Mucosa of stomach (tissue), 1 donor: ENCODE data around the gene KLRC4.
"Not testable (repeated sequence)": the region's sequence is repeated elsewhere in the genome, so short reads cannot be mapped to it uniquely, and the experiment has no call there.

Source experiments
- H3K27me3 ChIP-seq: one replicate; pipeline ENCODE4 v1.7.0; 2013; ENCODE audit warnings: mild to moderate bottlenecking, low read length; ENCODE audit not compliant: control insufficient read depth, insufficient read depth
- H3K36me3 ChIP-seq: one replicate; pipeline ENCODE4 v1.7.0; 2013; ENCODE audit warnings: low read length; ENCODE audit not compliant: control insufficient read depth, insufficient read depth
- H3K4me1 ChIP-seq: one replicate; pipeline ENCODE4 v1.7.0; 2013; ENCODE audit warnings: mild to moderate bottlenecking, low read length; ENCODE audit not compliant: control insufficient read depth, insufficient read depth
- H3K4me3 ChIP-seq: one replicate; pipeline ENCODE4 v1.7.0; 2013; ENCODE audit warnings: low read length
- H3K9ac ChIP-seq: one replicate; pipeline ENCODE4 v1.7.0; 2013; ENCODE audit warnings: mild to moderate bottlenecking, low read length, moderate library complexity
- H3K9me3 ChIP-seq: one replicate; pipeline ENCODE4 v1.7.0; 2013; ENCODE audit warnings: mild to moderate bottlenecking, low read length, moderate library complexity; ENCODE audit not compliant: control insufficient read depth
- donor health status: Pancreatic carcinoma.

The KLRC4 gene

GRCh38 chr12:10374624-10375018, 34.9 kb downstream of the KLRC4 start:
- no peaks in the 10 kb centered on the region for H3K27me3 ChIP-seq
- no peaks in the 10 kb centered on the region for H3K36me3 ChIP-seq
- no peak overlapping the region for H3K4me3 ChIP-seq
- no peak overlapping the region for H3K9ac ChIP-seq
- no peaks in the 10 kb centered on the region for H3K9me3 ChIP-seq
- H3K4me1 ChIP-seq, result peaks cover 12% of the 10 kb centered on the region

- H3K4me3 ChIP-seq, result no peak overlapping the region
- no peaks in the 10 kb centered on the region for H3K9me3 ChIP-seq
Measured at GRCh38 chr12:10372559-10372958, 37.0 kb downstream of the KLRC4 start.

GRCh38 chr12:10371893-10372535, 37.5 kb downstream of the KLRC4 start:
- not testable (repeated sequence) for H3K9ac ChIP-seq
- peaks cover 12% of the 10 kb centered on the region for H3K4me1 ChIP-seq

More at GRCh38 chr12:10372559-10372958, 37.0 kb downstream of the KLRC4 start:
- Histone ChIP-seq H3K36me3 (no peaks in the 10 kb centered on the region), H3K4me1 (peaks cover 12% of the 10 kb centered on the region), H3K9ac (no peak overlapping the region), H3K27me3 (no peaks in the 10 kb centered on the region)

GRCh38 chr12:10369557-10370415, 39.8 kb downstream of the KLRC4 start:
- Histone ChIP-seq H3K4me1 (peaks cover 29% of the 10 kb centered on the region), H3K36me3 (no peaks in the 10 kb centered on the region), H3K4me3 (no peak overlapping the region), H3K9ac (no peak overlapping the region), H3K9me3 (no peaks in the 10 kb centered on the region), H3K27me3 (no peaks in the 10 kb centered on the region)

More at GRCh38 chr12:10371893-10372535, 37.5 kb downstream of the KLRC4 start:
- not testable (repeated sequence) for H3K36me3 ChIP-seq, H3K4me3 ChIP-seq, H3K27me3 ChIP-seq, H3K9me3 ChIP-seq

GRCh38 chr12:10368206-10369171, 41.1 kb downstream of the KLRC4 start:
- H3K4me3 ChIP-seq, result no peak overlapping the region

GRCh38 chr12:10367714-10368113, 41.8 kb downstream of the KLRC4 start:
- not testable (repeated sequence) for H3K9me3 ChIP-seq, H3K27me3 ChIP-seq, H3K36me3 ChIP-seq, H3K4me3 ChIP-seq, H3K9ac ChIP-seq
- peaks cover 42% of the 10 kb centered on the region for H3K4me1 ChIP-seq

More at GRCh38 chr12:10368206-10369171, 41.1 kb downstream of the KLRC4 start:
- H3K36me3 ChIP-seq, result no peaks in the 10 kb centered on the region
- no peak overlapping the region for H3K9ac ChIP-seq
- no peaks in the 10 kb centered on the region for H3K27me3 ChIP-seq
- H3K9me3 ChIP-seq, result no peaks in the 10 kb centered on the region
- peaks cover 38% of the 10 kb centered on the region for H3K4me1 ChIP-seq

- no peak overlapping the region for H3K9ac ChIP-seq
- H3K36me3 ChIP-seq, result no peaks in the 10 kb centered on the region
- no peaks in the 10 kb centered on the region for H3K9me3 ChIP-seq
- no peak overlapping the region for H3K4me3 ChIP-seq
- no peaks in the 10 kb centered on the region for H3K27me3 ChIP-seq
- peaks cover 42% of the 10 kb centered on the region for H3K4me1 ChIP-seq
Measured at GRCh38 chr12:10366875-10367274, 42.7 kb downstream of the KLRC4 start.

- H3K36me3 ChIP-seq, result no peaks in the 10 kb centered on the region
- H3K9ac ChIP-seq, result peak overlapping the region; percentile 85
- H3K4me1 ChIP-seq, result peaks cover 45% of the 10 kb centered on the region
- H3K4me3 ChIP-seq, result peak overlapping the region; percentile 68
- no peaks in the 10 kb centered on the region for H3K27me3 ChIP-seq
- no peaks in the 10 kb centered on the region for H3K9me3 ChIP-seq
Measured at GRCh38 chr12:10365696-10366405, 43.7 kb downstream of the KLRC4 start.

GRCh38 chr12:10364815-10365622, 44.5 kb downstream of the KLRC4 start:
- no peaks in the 10 kb centered on the region for H3K9me3 ChIP-seq
- H3K4me3 ChIP-seq, result peak overlapping the region; percentile 68
- peak overlapping the region; percentile 85 for H3K9ac ChIP-seq
- no peaks in the 10 kb centered on the region for H3K36me3 ChIP-seq
- no peaks in the 10 kb centered on the region for H3K27me3 ChIP-seq
- H3K4me1 ChIP-seq, result peaks cover 45% of the 10 kb centered on the region

GRCh38 chr12:10363914-10364814, 45.4 kb downstream of the KLRC4 start:
- Histone ChIP-seq H3K9me3 (no peaks in the 10 kb centered on the region), H3K36me3 (no peaks in the 10 kb centered on the region), H3K4me1 (peaks cover 45% of the 10 kb centered on the region)

More at GRCh38 chr12:10363914-10364814, 45.4 kb downstream of the KLRC4 start:
- no peaks in the 10 kb centered on the region for H3K27me3 ChIP-seq
- H3K9ac ChIP-seq, result peak overlapping the region; percentile 85
- H3K4me3 ChIP-seq, result peak overlapping the region; percentile 68
